Adrenal gland (tissue), 12 donors: ENCODE results near the gene GLDC. TPM values are rescaled to one million over a fixed set of nuclear protein-coding genes. Genes with fewer than 3 reads are reported as not detected.

Experiments
- DNase-seq, 7 donors: peaks; one replicate each; pipeline ENCODE4 v3.0.0-alpha.2; 2019 to 2020
- H3K27ac ChIP-seq, 5 donors: fragments of 200-600 bp; sonication (generic) in 4 of 5; 1 replicate in 3 of 5; 2 replicates in 2 of 5; pipeline versions ENCODE4 v1.5.1 to v1.8.0; 2016 to 2020; ENCODE audit warnings: mild to moderate bottlenecking in 1 of 5
- H3K27me3 ChIP-seq: fragments of 200-600 bp; 2 replicates; pipeline ENCODE4 v1.8.0; 2021
- H3K36me3 ChIP-seq, 2 donors: fragments of 200-600 bp; replicated peaks in 1 of 2; 1 replicate in 1 of 2; 2 replicates in 1 of 2; pipeline versions ENCODE4 v1.5.1 to v1.8.0; 2018 to 2022
- H3K4me1 ChIP-seq, 2 donors: fragments of 200-600 bp; replicated peaks in 1 of 2; 1 replicate in 1 of 2; 2 replicates in 1 of 2; pipeline versions ENCODE4 v1.5.1 to v1.8.0; 2018 to 2021
- H3K4me3 ChIP-seq, 4 donors: fragments of 200-600 bp; sonication (generic) in 3 of 4; one replicate each; pipeline ENCODE4 v1.5.1; 2016 to 2018
- H3K9me3 ChIP-seq, 3 donors: fragments of 200-600 bp; sonication (generic) in 1 of 3; replicated peaks in 1 of 3; 1 replicate in 2 of 3; 2 replicates in 1 of 3; pipeline versions ENCODE4 v1.5.1 to v1.8.0; 2016 to 2021
- POLR2A ChIP-seq, 2 donors: fragments of 450-650 bp; IDR thresholded peaks; one replicate each; pipeline ENCODE4 v1.6.1; 2017; ENCODE audit warnings: antibody characterized with exemption in 2 of 2, mild to moderate bottlenecking in 2 of 2, moderate library complexity in 1 of 2
- WGBS, 4 donors: extraction: QIAGEN DNeasy Blood & Tissue Kit in 2 of 4; methylation state at CpG; one replicate each; pipeline versions ENCODE4 v1.1.5 to v1.1.7; 2013 to 2017; 5-methylcytosine and 5-hydroxymethylcytosine counted together
- intact Hi-C, 2 donors: fragments of 100-400 bp; cut with DNase I; formaldehyde crosslinking; loops; one replicate each; pipeline versions ENCODE4 v1.14.1 to v1.15.0; 2022 to 2023
- polyA plus RNA-seq, 3 donors: library from polyadenylated mRNA; stranded (reverse); fragments of 200-250 nt in 2 of 3; fragments of 350-450 nt in 1 of 3; fragmentation: Illumina TruSeq in 1 of 3; extraction: RNeasy Lipid Tissue Mini Kit (QIAGEN cat#74804) in 1 of 3; gene quantifications; one replicate each; pipeline ENCODE4 v1.2.3, GENCODE V29; 2013 to 2014
- total RNA-seq, 9 donors: library from RNA; depleted of rRNA in 4 of 9; stranded (reverse); fragments of >200 nt in 4 of 9; fragments of 120-200 nt in 1 of 9; fragmentation: NEBNext Ultra II Directional in 1 of 9; extraction: Animal tissue kit (Norgen Biotek cat#: 25700) in 1 of 9; gene quantifications; one replicate each; pipeline versions ENCODE4 v1.1.0 to v1.2.4, GENCODE V29; 2013 to 2023
- TF ChIP-seq, protein P1 (sequence below), 6 experiments: fragments of 450-650 bp in 4 of 6; fragments of 200-600 bp in 2 of 6; sonication (generic) in 1 of 6; IDR thresholded peaks; 1 replicate in 5 of 6; 2 replicates in 1 of 6; pipeline versions ENCODE4 v1.5.1 to v1.8.0; 2016 to 2021; ENCODE audit warnings: antibody characterized with exemption in 6 of 6, mild to moderate bottlenecking in 2 of 6, moderate library complexity in 1 of 6
- donor health status: healthy with polysubstance abuse.
- donor health status: Bipolar disorder and iron deficiency.
- donor health status: DM: yes; HTN: yes; CAD: no.
- donor health status: DM: no; HTN: no; CAD: no.
- donor health status: DM: no; HTN: no; CAD: no.
- donor health status: DM: yes; HTN: yes; CAD: no.

GLDC gene
- total and polyA plus RNA-seq, 12 donors: 0.14 to 1.3 (median 0.36) TPM; not detected in 2

GRCh38 chr9:6600426-6600825 is 45.1 kb downstream of the GLDC start:
- no peak for TF ChIP-seq POLR2A (IDR thresholded peaks at IDR 0.05)
- TF ChIP-seq, protein P1, sequence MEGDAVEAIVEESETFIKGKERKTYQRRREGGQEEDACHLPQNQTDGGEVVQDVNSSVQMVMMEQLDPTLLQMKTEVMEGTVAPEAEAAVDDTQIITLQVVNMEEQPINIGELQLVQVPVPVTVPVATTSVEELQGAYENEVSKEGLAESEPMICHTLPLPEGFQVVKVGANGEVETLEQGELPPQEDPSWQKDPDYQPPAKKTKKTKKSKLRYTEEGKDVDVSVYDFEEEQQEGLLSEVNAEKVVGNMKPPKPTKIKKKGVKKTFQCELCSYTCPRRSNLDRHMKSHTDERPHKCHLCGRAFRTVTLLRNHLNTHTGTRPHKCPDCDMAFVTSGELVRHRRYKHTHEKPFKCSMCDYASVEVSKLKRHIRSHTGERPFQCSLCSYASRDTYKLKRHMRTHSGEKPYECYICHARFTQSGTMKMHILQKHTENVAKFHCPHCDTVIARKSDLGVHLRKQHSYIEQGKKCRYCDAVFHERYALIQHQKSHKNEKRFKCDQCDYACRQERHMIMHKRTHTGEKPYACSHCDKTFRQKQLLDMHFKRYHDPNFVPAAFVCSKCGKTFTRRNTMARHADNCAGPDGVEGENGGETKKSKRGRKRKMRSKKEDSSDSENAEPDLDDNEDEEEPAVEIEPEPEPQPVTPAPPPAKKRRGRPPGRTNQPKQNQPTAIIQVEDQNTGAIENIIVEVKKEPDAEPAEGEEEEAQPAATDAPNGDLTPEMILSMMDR (IDR thresholded peaks at IDR 0.05): no peak
- no peaks in the 10 kb centered on the region for H3K9me3 ChIP-seq
- H3K4me3 ChIP-seq: no peak overlapping the region
- DNase-seq: no peak
- no peaks in the 10 kb centered on the region for H3K4me1 ChIP-seq
- WGBS, 4 donors: 93 to 97% (median 95%) methylated on average over 4 of the region's 4 CpGs
- intact Hi-C loops: no loop called here
- no peak overlapping the region for H3K27ac ChIP-seq
- no peaks in the 10 kb centered on the region for H3K36me3 ChIP-seq
- no peaks in the 10 kb centered on the region for H3K27me3 ChIP-seq

GRCh38 chr9:6600006-6600405 is 45.5 kb downstream of the GLDC start:
- Histone ChIP-seq H3K9me3 (no peaks in the 10 kb centered on the region), H3K4me1 (no peaks in the 10 kb centered on the region), H3K27ac (no peak overlapping the region), H3K36me3 (no peaks in the 10 kb centered on the region), H3K27me3 (no peaks in the 10 kb centered on the region), H3K4me3 (no peak overlapping the region)
- 83 to 90% (median 88%) methylated on average over 5 of the region's 5 CpGs for WGBS, 4 donors
- intact Hi-C loops: no loop called here
- TF ChIP-seq, protein P1 (IDR thresholded peaks at IDR 0.05): no peak
- no peak for DNase-seq

DNA sequence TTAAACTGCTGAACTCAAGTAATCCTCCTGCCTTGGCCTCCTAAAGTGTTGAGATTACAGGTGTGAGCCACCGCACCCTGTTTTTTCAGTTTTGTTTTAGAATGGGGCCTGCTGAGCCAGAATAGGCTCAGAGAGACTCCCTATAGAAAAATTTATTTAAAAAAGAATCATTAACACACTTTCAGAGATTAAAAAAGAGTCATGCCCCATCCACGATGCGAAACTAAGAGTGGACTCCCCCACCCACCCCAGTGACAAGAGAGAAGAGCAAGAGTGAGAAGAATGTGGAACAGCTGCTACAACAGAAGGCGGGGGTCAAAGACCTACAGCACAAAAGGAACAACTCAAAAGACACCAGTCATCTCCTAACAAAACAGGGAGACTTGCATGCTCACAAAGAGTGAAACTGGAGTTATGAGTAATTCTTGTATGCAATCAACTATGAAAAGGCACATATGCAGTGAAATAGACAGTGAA is 47.2 kb downstream of the GLDC start:
- Histone ChIP-seq H3K4me3 (no peak overlapping the region), H3K9me3 (no peaks in the 10 kb centered on the region), H3K36me3 (no peaks in the 10 kb centered on the region), H3K27me3 (no peaks in the 10 kb centered on the region), H3K4me1 (no peaks in the 10 kb centered on the region), H3K27ac (no peak overlapping the region)
- no peak for DNase-seq
- WGBS, 4 donors: 73 to 88% (median 85%) methylated on average over 4 of the region's 4 CpGs
- TF ChIP-seq, protein P1 (IDR thresholded peaks at IDR 0.05): no peak
- no peak for TF ChIP-seq POLR2A (IDR thresholded peaks at IDR 0.05)
- intact Hi-C loops: loop anchor here in 1 of 2 donors (10.0 kb wide), 1 partner anchor 137 kb away; no protein-coding TSS in a partner anchor

- no peak for DNase-seq
- 84 to 89% (median 88%) methylated on average over 4 of the region's 4 CpGs for WGBS, 4 donors
- Histone ChIP-seq H3K36me3 (no peaks in the 10 kb centered on the region), H3K27ac (no peak overlapping the region), H3K4me1 (no peaks in the 10 kb centered on the region), H3K9me3 (no peaks in the 10 kb centered on the region), H3K4me3 (no peak overlapping the region), H3K27me3 (no peaks in the 10 kb centered on the region)
- no peak for TF ChIP-seq POLR2A (IDR thresholded peaks at IDR 0.05)
- TF ChIP-seq, protein P1 (IDR thresholded peaks at IDR 0.05): no peak
- intact Hi-C loops: loop anchor here in 1 of 2 donors (10.0 kb wide), 1 partner anchor 142 kb away; no protein-coding TSS in a partner anchor
Measured at GRCh38 chr9:6592791-6593190, 52.7 kb downstream of the GLDC start.
